Right ventricle myocardium superior (tissue), 1 donor: ENCODE results near the gene C11orf65. TPM values are rescaled to one million over a fixed set of nuclear protein-coding genes. Genes with fewer than 3 reads are reported as not detected.

Experiments
- ATAC-seq: fragments of 200-7000 bp; cut with Tn5 transposase; one replicate; pipeline ENCODE4 v1.9.1; 2020; ENCODE audit warnings: mild to moderate bottlenecking; ENCODE audit not compliant: poor library complexity
- DNase-seq: peaks from one replicate; pipeline ENCODE4 v3.0.0-alpha.2; 2020
- intact Hi-C: fragments of 100-400 bp; cut with DNase I; formaldehyde crosslinking; loops from one replicate; pipeline ENCODE4 v1.11.2; 2022
- long read RNA-seq: library from polyadenylated mRNA; unstranded; transcript quantifications from one replicate; pipeline ENCODE4 v2.0.0, GENCODE V29; 2021
- total RNA-seq: library from RNA; stranded (reverse); fragmentation: NEBNext Ultra II Directional; extraction: Animal tissue kit (Norgen Biotek cat#: 25700); gene quantifications from one replicate; pipeline ENCODE4 v1.2.1, GENCODE V29; 2021
- donor health status: DM: no; HTN: yes; CAD: no; lungs with severe emphysema.

C11orf65 gene
- 0.56 TPM for total RNA-seq
- long read RNA-seq, result 0 reads

- intact Hi-C loops, result no loop called here
- peak; percentile 99 for ATAC-seq
- peak; percentile 97 for DNase-seq
These were observed at the start of gene C11orf65 for GRCh38 chr11:108467091-108467823. C11orf65 (minus strand) TSS chr11:108467529; CDS start chr11:108461559, 5,970 bp downstream.

GRCh38 chr11:108516125-108516524 lies 48.8 kb upstream of the C11orf65 start:
- ATAC-seq, result no peak
- no peak for DNase-seq
- intact Hi-C loops, result no loop called here

GRCh38 chr11:108512708-108513107 lies 45.4 kb upstream of the C11orf65 start:
- no peak for DNase-seq
- intact Hi-C loops, result no loop called here
- ATAC-seq, result no peak

- DNase-seq (no peak), ATAC-seq (no peak)
- intact Hi-C loops, result no loop called here
These were observed 44.6 kb upstream of the C11orf65 start for GRCh38 chr11:108511851-108512474.

- intact Hi-C loops, result no loop called here
- ATAC-seq (no peak), DNase-seq (no peak)
These were observed 41.6 kb upstream of the C11orf65 start for GRCh38 chr11:108508653-108509593.

- intact Hi-C loops, result no loop called here
- DNase-seq (no peak), ATAC-seq (no peak)
These were observed 34.1 kb upstream of the C11orf65 start for GRCh38 chr11:108501396-108501795.

- intact Hi-C loops, result no loop called here
- DNase-seq (no peak), ATAC-seq (no peak)
These were observed 33.4 kb upstream of the C11orf65 start for GRCh38 chr11:108500721-108501120.

- ATAC-seq, result no peak
- DNase-seq, result no peak
- intact Hi-C loops, result no loop called here
These were observed 32.8 kb upstream of the C11orf65 start for GRCh38 chr11:108500169-108500568.

- no peak for ATAC-seq
- intact Hi-C loops, result loop anchor here (10.0 kb wide), 1 partner anchor 156 kb away; no protein-coding TSS in a partner anchor
- DNase-seq, result no peak
These were observed 31.6 kb upstream of the C11orf65 start for GRCh38 chr11:108498816-108499408.

GRCh38 chr11:108498046-108498815 lies 30.9 kb upstream of the C11orf65 start, which contains the start of gene POGLUT3:
POGLUT3 (minus strand) TSS chr11:108498384; CDS start chr11:108498366, 18 bp downstream.
- ATAC-seq, result peak; percentile 92
- peak; percentile 77 for DNase-seq

GRCh38 chr11:108497317-108498045 lies 30.2 kb upstream of the C11orf65 start:
- intact Hi-C loops, result loop anchor here (10.0 kb wide), 1 partner anchor 157 kb away; no protein-coding TSS in a partner anchor
- DNase-seq (peak; percentile 89), ATAC-seq (peak; percentile 95)

More at GRCh38 chr11:108498046-108498815, 30.9 kb upstream of the C11orf65 start, which contains the start of gene POGLUT3:
- intact Hi-C loops, result loop anchor here (10.0 kb wide), 1 partner anchor 157 kb away; no protein-coding TSS in a partner anchor

GRCh38 chr11:108496643-108497256 lies 29.4 kb upstream of the C11orf65 start:
- intact Hi-C loops, result loop anchor here (10.0 kb wide), 1 partner anchor 158 kb away; no protein-coding TSS in a partner anchor
- no peak for DNase-seq
- no peak for ATAC-seq

- DNase-seq (no peak), ATAC-seq (no peak)
- intact Hi-C loops, result loop anchor here (10.0 kb wide), 1 partner anchor 159 kb away; no protein-coding TSS in a partner anchor
These were observed 28.0 kb upstream of the C11orf65 start for GRCh38 chr11:108495326-108495725.

- intact Hi-C loops, result loop anchor here (10.0 kb wide), 1 partner anchor 161 kb away; no protein-coding TSS in a partner anchor
- ATAC-seq, result no peak
- no peak for DNase-seq
These were observed 26.9 kb upstream of the C11orf65 start for GRCh38 chr11:108494182-108494581.

- DNase-seq, result no peak
- intact Hi-C loops, result loop anchor here (10.0 kb wide), 1 partner anchor 163 kb away; no protein-coding TSS in a partner anchor
- no peak for ATAC-seq
These were observed 24.6 kb upstream of the C11orf65 start for GRCh38 chr11:108491936-108492335.

- intact Hi-C loops, result no loop called here
- DNase-seq (no peak), ATAC-seq (no peak)
These were observed 19.5 kb upstream of the C11orf65 start for GRCh38 chr11:108486828-108487227.
